Activated CD4-positive, alpha-beta T cell treated with anti-CD3 and anti-CD28 coated beads, Interleukin-2, Interleukin-4, amounts not matched to agents 100 ng/mL and 50 ng/mL, durations not matched to agents 16 hours and 8 hours (primary cell): Measurements from ENCODE around the gene STK17A.
"Not testable (repeated sequence)": the region's sequence is repeated elsewhere in the genome, so short reads cannot be mapped to it uniquely, and the experiment has no call there.

ENCODE experiments used
- DNase-seq: peaks from one replicate; pipeline ENCODE4 v3.0.0-alpha.2; 2020; ENCODE audit warnings: low spot score

STK17A gene

DNA sequence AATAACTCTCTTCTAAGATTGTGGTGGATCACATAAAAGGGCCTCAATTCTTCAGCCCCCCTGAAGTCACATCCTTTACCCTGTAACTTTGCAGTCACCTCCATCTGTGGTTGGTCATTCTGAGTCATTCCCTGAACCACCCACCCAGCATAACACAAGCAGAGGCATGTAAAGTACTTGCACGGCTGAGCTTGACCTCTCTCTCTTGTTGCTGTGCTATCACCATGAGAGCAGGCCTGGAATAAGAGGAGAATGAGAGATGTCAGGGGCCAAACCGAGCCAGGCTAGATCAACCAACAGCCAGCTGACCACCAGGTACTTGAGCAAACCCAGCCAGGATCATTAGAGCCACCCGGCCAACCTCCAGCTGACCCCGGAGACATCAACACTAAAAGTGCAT is 13.5 kb upstream of the STK17A start:
- DNase-seq = no peak

DNA sequence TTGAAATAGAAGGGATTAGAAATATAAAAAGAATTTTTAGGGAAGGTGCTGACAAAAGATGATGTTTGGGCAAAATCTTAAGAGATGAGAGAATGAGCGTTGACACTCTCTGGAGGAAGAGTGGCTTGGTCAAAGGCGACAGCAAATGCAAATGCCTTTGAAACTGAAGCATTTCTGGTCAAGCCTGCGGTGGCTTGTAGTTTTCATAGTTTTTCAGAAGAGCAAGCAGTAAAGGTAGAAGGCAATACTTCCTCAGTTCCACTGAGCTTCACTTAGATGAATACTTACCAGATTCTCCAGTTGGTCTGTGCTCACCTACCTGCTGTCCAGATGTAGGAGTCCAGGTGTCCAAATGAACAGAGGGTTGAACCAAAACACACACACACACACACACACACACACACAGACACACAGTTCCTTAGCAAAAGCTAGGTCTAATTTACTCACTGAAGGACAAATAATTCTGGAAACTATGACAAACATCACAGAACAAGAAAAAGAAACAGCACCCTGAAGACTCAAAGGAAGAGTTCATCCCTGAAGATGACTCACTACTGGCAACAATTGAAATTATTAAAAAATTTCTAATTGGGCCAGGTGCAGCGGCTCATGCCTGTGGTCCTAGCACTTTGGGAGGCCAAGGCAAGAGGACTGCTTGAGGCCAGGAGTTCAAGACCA is 12.1 kb upstream of the STK17A start:
- no peak for DNase-seq

DNA sequence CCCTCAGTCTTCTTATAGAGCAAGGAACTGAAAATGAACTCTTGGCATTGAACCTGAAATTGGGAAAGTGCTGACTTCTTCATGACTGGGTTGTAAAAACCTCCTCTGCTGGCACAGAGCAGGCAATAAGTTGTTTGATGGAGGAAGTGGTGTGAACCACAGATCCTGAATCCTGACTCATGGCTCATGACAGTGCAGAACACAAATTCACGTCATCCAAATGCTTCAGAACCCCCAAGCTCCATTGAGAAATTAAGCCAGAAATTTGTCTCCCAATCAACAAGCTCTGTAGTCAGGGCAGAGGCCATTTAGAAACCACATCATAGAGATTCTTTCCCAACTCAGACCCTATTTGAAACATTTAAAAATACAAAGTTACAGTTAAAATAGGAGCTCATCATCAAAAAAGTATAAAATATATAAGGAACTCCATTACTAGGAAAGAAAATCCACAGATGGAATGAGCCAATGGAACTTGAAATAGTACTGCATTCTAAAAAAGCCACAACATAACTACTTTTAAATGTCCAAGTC is 10.3 kb upstream of the STK17A start:
- DNase-seq = peak; percentile 83

DNA sequence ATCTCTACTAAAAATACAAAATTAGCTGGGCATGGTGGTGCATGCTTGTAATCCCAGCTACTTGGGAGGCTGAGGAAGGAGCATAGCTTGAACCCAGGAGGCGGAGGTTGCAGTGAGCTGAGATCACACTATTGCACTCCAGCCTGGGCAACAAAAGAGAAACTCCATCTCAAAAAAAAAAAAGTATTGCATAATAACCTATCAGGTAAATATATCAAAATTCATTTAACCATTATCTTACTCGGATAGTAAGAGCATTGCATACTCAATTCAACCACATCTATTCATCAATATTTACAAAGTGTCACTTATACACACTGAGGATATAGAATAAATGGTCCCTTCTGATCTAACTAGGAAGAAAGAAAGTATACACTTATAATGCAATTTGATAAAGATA is 9.1 kb upstream of the STK17A start:
- DNase-seq = not testable (repeated sequence)

DNA sequence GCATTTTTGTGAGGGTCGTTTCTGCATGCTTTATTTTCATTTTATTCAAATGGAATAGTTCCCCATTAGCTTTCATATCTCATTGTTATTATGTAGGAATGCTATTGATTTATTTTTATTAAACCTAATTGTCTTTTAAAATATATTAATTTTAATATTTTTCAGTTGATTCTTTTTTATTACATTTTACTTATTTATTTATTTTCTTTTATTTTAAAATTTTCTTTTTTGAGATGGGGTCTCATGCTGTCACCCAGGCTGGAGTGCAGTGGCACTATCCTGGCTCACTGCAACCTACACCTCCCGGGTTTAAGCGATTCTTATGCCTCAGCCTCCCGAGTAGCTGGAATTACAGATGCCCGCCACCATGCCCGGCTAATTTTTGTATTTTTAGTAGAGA is 7.4 kb upstream of the STK17A start:
- DNase-seq = no peak

DNA sequence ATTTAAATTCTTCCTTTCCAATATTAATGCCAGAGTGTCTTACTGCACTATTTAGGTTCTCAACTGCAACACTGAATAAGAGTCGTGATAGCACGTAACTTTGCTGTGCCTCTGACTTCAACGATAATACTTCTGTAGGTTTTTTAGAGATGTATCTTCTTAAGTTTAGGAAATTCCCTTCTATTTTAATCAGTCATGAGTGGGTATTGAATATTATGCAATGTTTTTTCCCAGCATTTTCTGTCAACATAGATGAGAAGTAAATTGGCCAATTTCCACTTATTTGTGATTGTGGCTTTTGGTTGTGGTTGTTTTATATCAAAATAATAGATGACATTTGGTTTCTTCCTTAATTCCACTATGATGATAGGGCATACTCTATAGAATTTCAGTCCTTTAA is 6.7 kb upstream of the STK17A start:
- no peak for DNase-seq

DNA sequence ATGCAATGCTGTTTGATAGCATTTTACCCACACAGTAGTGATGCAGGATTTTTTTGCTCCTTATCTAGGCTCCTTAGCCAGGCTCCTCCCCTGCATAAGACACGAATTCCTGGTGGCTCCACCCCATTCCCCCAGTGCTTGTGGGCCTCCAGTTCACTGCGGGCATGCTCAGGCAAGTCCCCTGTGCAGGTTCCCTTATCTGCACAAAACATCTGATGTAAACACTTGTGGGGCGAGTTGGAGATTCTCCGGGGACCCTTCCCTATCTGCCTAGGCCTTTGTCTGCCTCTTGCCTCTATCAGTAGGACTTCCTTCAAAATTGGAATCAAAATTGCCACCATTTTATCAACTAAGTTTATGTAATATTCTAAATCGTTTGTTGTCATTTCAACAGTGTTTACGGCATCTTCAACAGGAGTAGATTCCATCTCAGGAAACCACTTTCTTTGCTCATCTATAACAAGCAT is 5.4 kb upstream of the STK17A start:
- DNase-seq = no peak

DNA sequence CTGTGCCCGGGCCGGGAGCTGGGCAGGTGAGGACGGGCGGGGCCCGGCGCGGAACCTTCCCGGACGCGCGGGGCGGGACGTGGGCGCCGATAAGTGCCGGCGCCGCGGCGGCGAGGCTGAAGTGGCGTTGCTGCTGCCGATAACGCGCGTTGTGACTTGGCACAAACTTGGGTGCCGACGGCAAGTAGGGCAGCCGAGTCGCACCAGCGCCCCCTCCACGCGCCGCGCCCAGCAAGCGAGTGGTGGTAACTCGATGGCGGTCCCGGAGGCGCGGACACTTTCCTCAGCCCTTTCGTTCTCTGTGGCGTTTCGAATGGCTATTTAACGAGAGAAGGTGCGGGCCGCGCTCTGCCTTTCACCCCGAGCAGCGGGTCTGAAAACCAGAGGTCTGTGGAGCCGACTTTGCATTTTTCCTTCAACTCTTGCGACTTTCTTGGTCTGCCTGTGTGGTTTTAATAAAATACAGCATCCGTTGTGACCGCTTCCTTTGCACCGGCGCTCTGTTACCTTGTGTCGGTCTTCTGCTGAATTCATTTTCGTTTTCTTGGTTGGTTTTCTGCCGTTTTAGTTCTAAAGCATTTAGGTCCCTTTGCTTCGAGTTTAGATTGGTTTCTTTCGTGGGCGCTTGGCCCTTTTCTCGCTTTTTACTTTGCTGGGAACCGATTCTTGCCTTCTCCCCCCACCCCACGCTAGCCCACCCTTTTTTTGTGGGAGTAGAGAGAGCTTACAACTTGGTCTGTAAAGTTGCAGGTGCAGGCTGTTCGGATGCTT is 701 bp downstream of the STK17A start:
- peak; percentile 61 for DNase-seq

DNA sequence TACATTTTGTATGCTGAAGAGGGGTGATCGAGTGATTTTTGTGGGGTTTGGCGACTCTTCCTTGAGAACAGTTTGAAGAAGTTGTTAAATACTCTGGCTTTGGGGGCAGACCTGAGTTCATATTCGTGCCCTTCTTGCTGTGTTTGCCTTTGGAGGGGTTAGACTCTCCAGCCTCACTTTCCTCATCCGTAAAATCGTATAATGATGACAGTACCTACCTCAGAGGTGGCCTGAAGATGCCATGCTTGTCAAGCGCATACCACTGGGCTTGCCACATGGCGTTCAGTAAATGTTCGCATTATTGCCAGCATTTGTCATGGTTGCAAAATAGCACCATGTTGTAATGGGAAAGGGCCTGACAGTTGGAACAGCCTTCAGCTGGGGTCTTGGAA is 1.3 kb downstream of the STK17A start:
- DNase-seq = peak; percentile 46

DNA sequence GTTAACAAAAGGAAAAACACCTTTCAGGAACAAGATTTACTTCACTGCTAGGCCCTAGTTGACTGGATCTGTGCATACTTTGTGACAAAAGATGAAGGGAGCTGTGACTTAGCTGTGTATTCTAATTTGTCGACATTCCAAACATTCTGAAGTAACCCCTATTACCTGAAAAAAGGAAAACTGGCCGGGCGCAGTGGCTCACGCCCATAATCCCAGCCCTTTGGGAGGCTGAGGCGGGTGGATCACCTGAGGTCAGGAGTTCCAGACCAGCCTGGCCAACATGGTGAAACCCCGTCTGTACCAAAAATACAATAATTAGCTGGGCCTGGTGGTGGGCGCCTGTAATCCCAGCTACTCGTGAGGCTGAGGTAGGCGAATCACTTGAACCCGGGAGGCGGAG is 1.8 kb downstream of the STK17A start:
- not testable (repeated sequence) for DNase-seq

DNA sequence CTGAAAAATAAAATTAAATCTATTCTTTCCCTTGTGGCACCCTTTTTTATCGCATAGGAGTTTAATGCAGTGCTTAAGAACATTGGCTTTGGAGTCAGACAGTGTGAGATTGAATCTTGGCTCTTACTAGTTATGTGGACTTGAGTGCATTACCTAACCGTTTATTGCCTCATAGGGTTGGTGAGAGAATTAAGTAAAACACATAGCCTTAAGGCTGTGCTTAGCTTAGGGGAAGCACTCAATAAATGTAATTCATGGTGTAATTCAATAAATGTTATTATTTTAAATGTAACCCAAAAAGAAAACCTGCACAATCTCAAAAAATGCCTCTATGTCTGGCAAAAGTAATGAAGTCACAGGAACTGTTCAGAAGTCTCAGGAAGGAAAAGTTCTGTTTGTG is 2.7 kb downstream of the STK17A start:
- DNase-seq = no peak

DNA sequence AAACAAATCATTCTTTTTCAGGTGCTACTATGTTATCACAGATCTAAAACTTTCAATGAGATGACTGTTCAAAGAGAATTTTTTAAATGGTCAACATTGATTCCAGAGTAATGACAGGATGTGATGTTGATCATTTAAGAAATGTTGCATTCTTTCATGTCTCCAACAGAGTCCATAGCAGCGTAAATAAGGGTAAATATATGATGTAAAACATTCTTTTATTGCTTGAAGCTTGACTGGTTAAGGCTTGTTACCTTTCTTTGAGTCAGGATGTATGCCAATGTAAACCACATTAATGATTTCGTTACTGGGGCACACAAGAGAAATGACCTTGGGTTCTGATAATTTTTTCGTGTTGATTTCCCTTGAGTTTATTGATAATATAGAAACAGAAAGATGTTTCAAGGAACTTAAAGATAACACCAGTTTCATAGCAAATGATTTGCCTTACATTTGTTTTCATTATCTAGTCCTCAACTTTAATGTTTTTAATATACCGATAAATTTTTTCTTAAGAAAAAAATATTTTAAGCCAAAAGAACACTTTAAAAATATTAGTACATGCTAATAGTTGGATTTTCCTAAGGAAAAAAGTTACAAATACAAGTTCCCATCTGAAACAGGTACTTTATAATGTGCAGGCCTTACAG is 3.5 kb downstream of the STK17A start:
- DNase-seq = no peak

DNA sequence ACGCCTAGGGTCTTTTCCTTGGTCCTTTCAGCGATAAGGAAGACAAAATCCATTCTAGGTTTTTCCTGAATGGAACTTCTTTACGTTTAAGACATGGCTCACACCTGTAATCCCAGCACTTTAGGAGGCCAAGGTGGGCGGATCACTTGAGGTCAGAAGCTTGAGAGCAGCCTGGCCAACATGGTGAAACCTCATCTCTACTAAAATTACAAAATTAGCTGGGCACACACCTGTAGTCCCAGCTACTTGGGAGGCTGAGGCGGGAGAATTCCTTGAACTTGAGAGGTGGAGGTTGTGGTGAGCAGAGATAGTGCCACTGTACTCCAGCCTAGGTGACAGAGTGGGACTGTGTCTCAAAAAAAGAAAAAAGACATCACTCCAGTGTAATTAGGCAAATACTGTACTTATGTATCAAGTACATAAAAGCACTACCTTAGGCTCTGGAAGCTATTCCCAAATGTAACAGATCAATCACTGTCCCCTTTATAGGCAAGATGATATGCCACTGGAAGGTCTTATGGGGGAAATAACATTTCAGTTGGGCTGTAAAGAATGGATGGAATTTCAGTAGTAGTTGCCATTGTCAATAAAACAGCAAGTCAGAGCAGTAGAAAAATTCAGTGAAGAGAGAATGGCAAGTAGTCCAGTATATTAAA is 5.7 kb downstream of the STK17A start:
- no peak for DNase-seq

DNA sequence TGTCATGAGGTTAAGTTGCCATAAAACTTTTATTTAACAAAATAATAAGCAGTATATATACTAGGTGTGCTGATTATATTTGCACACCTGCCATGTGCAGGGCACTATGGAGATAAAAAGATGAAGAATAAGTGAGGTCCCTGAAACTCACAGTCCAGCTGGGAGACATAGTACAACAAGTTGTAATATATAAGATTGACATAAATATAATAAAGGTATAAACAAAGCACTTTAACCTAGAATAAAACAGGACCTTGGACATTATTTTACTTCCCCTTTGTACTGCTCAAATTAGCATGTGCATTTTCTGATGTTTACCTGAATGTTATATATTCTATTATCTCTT is 6.2 kb downstream of the STK17A start:
- no peak for DNase-seq

DNA sequence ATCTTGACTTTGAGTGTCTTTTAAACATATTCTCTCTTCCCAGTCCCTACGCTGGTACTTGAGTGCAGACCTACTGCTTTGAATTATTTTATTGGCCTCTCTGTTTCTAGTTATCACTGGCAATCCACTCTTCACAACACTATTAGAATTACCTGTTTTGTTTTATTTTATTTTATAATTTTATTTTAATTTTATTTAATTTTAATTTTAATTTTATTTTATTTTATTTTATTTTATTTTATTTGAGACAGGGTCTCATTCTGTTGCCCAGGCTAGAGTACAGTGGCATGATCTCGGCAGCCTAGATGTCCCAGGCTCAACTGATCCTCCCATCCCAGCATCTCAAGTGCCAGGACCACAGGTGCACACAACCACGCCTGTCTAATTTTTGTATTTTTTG is 6.8 kb downstream of the STK17A start:
- DNase-seq = no peak

DNA sequence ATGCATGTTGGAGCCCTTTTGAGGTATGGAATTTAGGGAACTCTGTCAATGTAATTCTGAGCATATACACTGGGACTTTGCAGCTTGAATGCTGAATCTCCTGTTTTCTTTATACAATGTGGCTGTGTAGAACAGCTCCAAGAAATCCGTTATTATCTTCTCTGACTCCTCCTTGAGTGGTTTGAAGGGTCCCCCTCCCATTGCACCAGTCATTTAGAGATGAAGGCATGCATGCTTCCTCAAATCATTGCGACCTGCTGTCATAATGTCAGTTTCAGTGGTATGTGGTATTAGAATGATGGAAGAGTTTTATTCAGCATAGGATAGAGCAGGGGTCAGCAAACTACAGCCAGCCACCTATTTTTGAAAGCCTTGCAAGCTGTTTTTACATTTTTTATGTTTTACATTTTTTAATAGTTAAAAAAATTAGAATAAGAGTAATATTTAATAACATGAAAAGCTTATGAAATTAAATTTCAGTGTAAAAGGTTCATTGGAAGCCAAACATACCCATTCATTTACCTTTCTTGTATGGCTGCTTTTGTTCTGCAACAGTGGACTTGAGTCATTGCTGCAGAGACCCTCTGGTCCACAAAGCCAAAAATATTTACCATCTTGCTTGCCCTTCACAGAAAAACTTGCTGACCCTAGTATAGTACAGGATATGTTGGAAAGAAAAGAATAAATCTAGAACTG is 8.1 kb downstream of the STK17A start:
- peak; percentile 76 for DNase-seq

DNA sequence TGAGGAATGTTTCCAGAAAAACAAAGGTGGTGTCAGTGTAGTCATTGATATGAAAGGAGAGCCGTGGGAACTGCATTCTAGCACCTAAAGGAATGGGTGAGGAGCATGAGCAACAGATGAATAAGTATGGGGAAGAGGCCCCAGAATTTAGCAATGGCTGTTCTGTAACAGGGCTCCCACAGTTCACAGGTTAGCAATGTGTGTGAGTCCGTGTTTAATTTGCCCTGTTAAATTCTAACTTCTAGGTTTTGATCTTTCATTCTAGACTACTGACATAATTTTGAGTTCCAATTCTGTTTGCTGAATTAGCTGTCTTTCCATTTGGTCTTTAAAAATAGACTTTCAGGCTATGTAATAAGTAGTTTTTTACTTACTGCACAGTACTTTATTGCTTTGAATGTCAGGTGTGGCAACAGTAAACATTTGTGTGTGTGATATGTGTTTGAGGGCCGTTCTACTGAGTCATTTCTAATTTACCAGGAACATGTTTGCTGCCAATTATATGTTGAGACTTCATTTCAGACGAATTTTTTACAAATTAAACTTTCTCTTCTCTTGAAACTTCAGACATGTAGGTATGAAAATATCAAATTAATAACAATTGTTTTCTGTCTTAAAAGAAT is 8.8 kb downstream of the STK17A start:
- DNase-seq = no peak

DNA sequence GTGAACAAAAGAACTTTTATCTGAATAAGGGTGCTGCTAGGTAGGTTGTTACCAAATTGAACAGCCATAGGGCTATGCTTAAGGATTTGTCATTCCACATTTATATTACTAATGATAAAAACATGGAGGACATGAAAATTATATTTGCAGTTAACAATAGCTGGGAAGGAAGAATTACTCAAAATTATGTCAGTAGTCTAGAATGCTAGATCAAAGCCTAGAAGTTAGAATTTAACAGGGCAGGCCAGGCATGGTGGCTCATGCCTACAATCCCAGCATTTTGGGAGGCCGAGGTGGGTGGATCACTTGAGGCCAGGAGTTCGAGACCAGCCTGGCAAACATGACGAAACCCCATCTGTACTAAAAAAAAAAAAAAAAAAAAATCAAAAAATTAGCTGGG is 9.4 kb downstream of the STK17A start:
- DNase-seq = no peak

DNA sequence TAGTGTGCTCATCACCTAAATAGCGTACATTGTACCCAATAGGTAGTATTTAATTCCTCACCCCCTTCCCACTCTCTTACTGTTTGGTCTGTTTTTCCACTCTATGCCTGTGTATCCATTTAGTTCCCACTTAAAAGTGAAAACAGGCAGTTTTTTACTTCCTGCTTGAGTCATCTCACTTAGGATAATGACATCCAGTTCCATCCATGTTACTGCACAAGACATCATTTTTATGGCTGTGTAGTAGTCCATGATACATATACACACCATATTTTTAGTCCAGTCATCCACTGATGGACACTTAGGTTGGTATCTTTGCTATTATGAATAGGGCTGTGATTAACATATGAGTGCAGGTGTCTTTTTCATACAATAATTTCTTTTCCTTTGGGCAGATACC is 10.1 kb downstream of the STK17A start:
- no peak for DNase-seq

DNA sequence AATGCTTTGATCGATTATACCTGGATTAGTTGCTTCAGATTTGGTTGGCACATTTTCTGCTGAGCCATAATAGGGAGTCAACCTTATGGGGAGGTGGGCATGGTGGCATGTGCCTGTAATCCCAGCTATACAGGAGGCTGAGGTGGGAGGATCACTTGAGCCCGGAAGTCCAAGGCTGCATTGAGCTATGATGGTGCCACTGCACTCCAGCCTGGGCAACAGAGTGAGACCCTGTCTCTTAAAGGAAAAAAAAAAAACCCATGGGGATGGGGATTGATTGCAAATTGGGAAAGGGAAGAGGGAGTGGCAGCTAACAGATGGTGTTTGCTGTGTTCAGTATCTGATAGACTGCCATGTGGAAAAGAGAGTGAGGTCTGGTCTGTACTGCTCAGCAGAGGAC is 11.1 kb downstream of the STK17A start:
- DNase-seq = no peak

DNA sequence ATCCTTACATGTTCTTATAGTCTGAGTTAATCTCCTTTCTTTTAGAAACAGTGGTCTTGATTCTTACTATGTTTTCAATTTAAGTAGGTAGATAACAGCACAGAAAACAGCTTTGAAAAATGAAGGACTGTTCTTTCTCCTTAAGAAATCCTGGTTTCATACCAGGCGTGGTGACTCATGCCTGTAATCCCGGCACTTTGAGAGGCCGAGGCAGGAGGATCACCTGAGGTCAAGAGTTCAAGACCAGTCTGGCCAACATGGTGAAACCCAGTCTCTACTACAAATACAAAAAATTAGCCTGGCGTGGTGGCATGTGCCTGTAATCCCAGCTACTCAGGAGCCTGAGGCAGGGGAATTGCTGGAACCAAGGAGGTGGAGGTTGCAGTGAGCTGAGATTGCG is 13.5 kb downstream of the STK17A start:
- DNase-seq = not testable (repeated sequence)

DNA sequence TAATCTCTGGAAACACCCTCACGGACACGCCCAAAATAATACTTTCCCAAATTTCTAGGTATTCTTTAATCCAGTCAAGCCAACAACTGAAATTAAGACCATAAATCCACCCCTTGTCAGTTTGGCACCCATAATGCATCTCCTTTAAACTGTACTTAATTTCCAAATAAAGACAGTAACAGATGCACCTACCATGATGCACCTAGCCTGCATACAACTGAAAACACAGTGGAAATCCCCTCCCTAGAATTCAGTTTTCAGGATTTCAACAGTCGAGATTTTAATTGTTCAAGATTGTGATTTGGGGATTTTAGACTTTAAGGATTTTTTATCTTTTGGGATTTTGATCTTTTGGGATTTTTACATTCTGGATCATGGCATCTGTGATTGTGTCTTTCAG is 17.1 kb downstream of the STK17A start:
- DNase-seq = no peak
